GM23338 (cell line): ENCODE data around the gene AFTPH. TPM values are rescaled to one million over a fixed set of nuclear protein-coding genes. Genes with fewer than 3 reads are reported as not detected.

Experiments used
- ATAC-seq: fragments of 200-7000 bp; cut with Tn5 transposase; 3 replicates; pipeline ENCODE4 v1.9.1; 2020
- DNase-seq: peaks from one replicate; pipeline ENCODE4 v3.0.0-alpha.2; 2015; ENCODE audit warnings: low spot score
- H2AFZ ChIP-seq: fragments of 200-600 bp; sonication (generic); 2 replicates; pipeline ENCODE4 v1.8.0; 2016; ENCODE audit warnings: antibody characterized with exemption, mild to moderate bottlenecking, moderate library complexity
- H3F3A ChIP-seq: fragments of 200-600 bp; sonication (generic); replicated peaks from 2 replicates; pipeline ENCODE4 v1.8.0; 2017; ENCODE audit warnings: antibody characterized with exemption, mixed run types, low read depth
- H3K27ac ChIP-seq: fragments of 200-600 bp; sonication (generic); 2 replicates; pipeline ENCODE4 v1.6.1; 2016; ENCODE audit warnings: low read depth
- H3K27me3 ChIP-seq: fragments of 200-600 bp; sonication (generic); 2 replicates; pipeline ENCODE4 v1.8.0; 2016; ENCODE audit warnings: mild to moderate bottlenecking, mixed run types, moderate library complexity; ENCODE audit not compliant: insufficient read depth
- H3K36me3 ChIP-seq: fragments of 200-600 bp; sonication (generic); 2 replicates; pipeline ENCODE4 v1.8.0; 2016; ENCODE audit warnings: mild to moderate bottlenecking; ENCODE audit not compliant: insufficient read depth
- H3K4me1 ChIP-seq: fragments of 200-600 bp; sonication (generic); 2 replicates; pipeline ENCODE4 v1.8.0; 2016; ENCODE audit warnings: mild to moderate bottlenecking, moderate library complexity; ENCODE audit not compliant: insufficient read depth
- H3K4me2 ChIP-seq: fragments of 200-600 bp; sonication (generic); 2 replicates; pipeline ENCODE4 v1.7.1; 2017; ENCODE audit warnings: mixed run types
- H3K4me3 ChIP-seq: fragments of 200-600 bp; sonication (generic); 2 replicates; pipeline ENCODE4 v1.6.1; 2016; ENCODE audit warnings: mixed run types
- H3K79me2 ChIP-seq: fragments of 200-600 bp; sonication (generic); replicated peaks from 2 replicates; pipeline ENCODE4 v1.8.0; 2017; ENCODE audit warnings: mild to moderate bottlenecking; ENCODE audit not compliant: insufficient read depth
- H3K9me2 ChIP-seq: fragments of 200-600 bp; sonication (generic); 2 replicates; pipeline ENCODE4 v1.8.0; 2017; ENCODE audit not compliant: insufficient read depth
- H4K20me1 ChIP-seq: fragments of 200-600 bp; sonication (generic); replicated peaks from 2 replicates; pipeline ENCODE4 v1.8.0; 2017; ENCODE audit warnings: mild to moderate bottlenecking; ENCODE audit not compliant: insufficient read depth
- H3K27ac Mint-ChIP-seq: 2 replicates; pipeline ENCODE4 v1.8.0; 2020; ENCODE audit warnings: inconsistent platforms, mild to moderate bottlenecking, moderate library complexity, mixed read lengths
- H3K27me3 Mint-ChIP-seq: 3 replicates; pipeline ENCODE4 v1.8.0; 2022; ENCODE audit warnings: low read depth, mild to moderate bottlenecking, moderate library complexity, mixed read lengths, inconsistent platforms; ENCODE audit not compliant: insufficient read depth, poor library complexity
- H3K36me3 Mint-ChIP-seq: 3 replicates; pipeline ENCODE4 v1.8.0; 2021; ENCODE audit warnings: low read depth, mild to moderate bottlenecking, inconsistent platforms, moderate library complexity, mixed read lengths
- H3K4me1 Mint-ChIP-seq: 3 replicates; pipeline ENCODE4 v1.8.0; 2020; ENCODE audit warnings: mild to moderate bottlenecking, inconsistent platforms, mixed read lengths
- H3K4me3 Mint-ChIP-seq: 3 replicates; pipeline ENCODE4 v1.8.0; 2021; ENCODE audit warnings: moderate library complexity, mild to moderate bottlenecking, inconsistent platforms, mixed read lengths
- H3K9me3 Mint-ChIP-seq: 3 replicates; pipeline ENCODE4 v1.8.0; 2020; ENCODE audit warnings: moderate library complexity, mild to moderate bottlenecking, inconsistent platforms, mixed read lengths
- CREB1 ChIP-seq: fragments of 250-450 bp; sonication (Bioruptor Pico); IDR thresholded peaks from 2 replicates; pipeline ENCODE4 v1.5.0; 2020; ENCODE audit warnings: low read depth, mild to moderate bottlenecking, moderate library complexity
- EZH2 ChIP-seq: fragments of 200-600 bp; sonication (generic); IDR thresholded peaks from one replicate; pipeline ENCODE4 v1.8.0; 2017; ENCODE audit warnings: antibody characterized with exemption, mild to moderate bottlenecking, low read depth; ENCODE audit not compliant: unreplicated experiment
- EZH2phosphoT487 ChIP-seq: fragments of 200-600 bp; sonication (generic); IDR thresholded peaks from one replicate; pipeline ENCODE4 v1.8.1; 2018; ENCODE audit warnings: antibody characterized with exemption; ENCODE audit not compliant: unreplicated experiment
- JUNB ChIP-seq: IDR thresholded peaks from one replicate; pipeline ENCODE4 v1.6.1; 2016; ENCODE audit warnings: antibody characterized with exemption; ENCODE audit not compliant: unreplicated experiment
- NANOG ChIP-seq: IDR thresholded peaks from 2 replicates; pipeline ENCODE4 v1.6.1; 2016; ENCODE audit warnings: antibody characterized with exemption, borderline replicate concordance
- POLR2AphosphoS5 ChIP-seq: IDR thresholded peaks from 2 replicates; pipeline ENCODE4 v1.6.1; 2016; ENCODE audit warnings: antibody characterized with exemption, low read depth
- STAT1 ChIP-seq: IDR thresholded peaks from one replicate; pipeline ENCODE4 v1.6.1; 2016; ENCODE audit warnings: antibody characterized with exemption; ENCODE audit not compliant: unreplicated experiment
- ZNF114 ChIP-seq: fragments of 250-450 bp; sonication (Bioruptor Pico); IDR thresholded peaks from 2 replicates; pipeline ENCODE4 v1.5.0; 2020; ENCODE audit warnings: mild to moderate bottlenecking, moderate library complexity
- ZNF331 ChIP-seq: fragments of 250-450 bp; sonication (Bioruptor Pico); IDR thresholded peaks from 2 replicates; pipeline ENCODE4 v1.5.0; 2020; ENCODE audit warnings: low read depth, mild to moderate bottlenecking, moderate library complexity
- polyA plus RNA-seq: library from polyadenylated mRNA; unstranded; fragments of >200 nt; fragmentation: Nextera tagmentation; extraction: Ambion mirVana; gene quantifications from 2 replicates; pipeline ENCODE4 v1.2.1, GENCODE V29; 2016
- total RNA-seq: library from RNA; depleted of rRNA; stranded (reverse); fragments of >200 nt; shearing (Covaris generic); gene quantifications from 2 replicates; pipeline ENCODE4 v1.2.3, GENCODE V29; 2014
- TF ChIP-seq, protein P1 (sequence below), 2 experiments: fragments of 200-600 bp in 1 of 2; sonication (generic) in 1 of 2; conservative IDR thresholded peaks; 2 replicates each; pipeline versions ENCODE4 v1.5.1 to v1.6.1; 2016 to 2017; ENCODE audit warnings: antibody characterized with exemption in 2 of 2, low read depth in 2 of 2, mild to moderate bottlenecking in 2 of 2, moderate library complexity in 1 of 2
- TF ChIP-seq, protein P2 (sequence below): IDR thresholded peaks from one replicate; pipeline ENCODE4 v1.6.1; 2018; ENCODE audit warnings: antibody characterized with exemption; ENCODE audit not compliant: unreplicated experiment
- TF ChIP-seq, protein P3 (sequence below): fragments of 250-450 bp; sonication (Bioruptor Pico); IDR thresholded peaks from 2 replicates; pipeline ENCODE4 v1.5.0; 2020; ENCODE audit warnings: mild to moderate bottlenecking, moderate library complexity

Gene AFTPH
- total and polyA plus RNA-seq, 2 experiments from 2014 or later: 14.9 to 20.6 TPM

DNA sequence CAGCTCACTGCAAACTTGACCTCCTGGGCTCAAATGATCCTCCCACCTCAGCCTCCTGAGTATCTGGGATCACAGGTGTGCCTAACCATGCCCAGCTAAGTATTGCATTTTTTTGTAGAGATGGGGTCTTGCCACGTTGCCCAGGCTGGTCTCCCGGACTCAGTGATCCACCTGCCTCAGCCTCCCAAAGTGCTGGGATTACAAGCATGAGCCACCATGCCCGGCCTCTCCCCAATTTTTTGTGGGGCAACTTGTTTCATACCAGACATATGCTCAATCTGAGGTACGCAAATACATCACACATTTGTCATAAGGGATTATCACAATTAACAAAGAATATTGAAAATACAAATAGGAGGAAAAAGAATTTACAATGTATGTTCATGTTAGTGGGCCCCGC, 42.5 kb upstream of the AFTPH start:
- Histone ChIP-seq H3K36me3 (no peaks in the 10 kb centered on the region), H2AFZ (no peak overlapping the region), H3K4me1 (no peaks in the 10 kb centered on the region; the same call in 1 of the 2 replicates), H3K4me3 (no peak overlapping the region), H3K4me2 (no peak overlapping the region), H3K9me2 (no peaks in the 10 kb centered on the region), H3K27me3 (no peaks in the 10 kb centered on the region), H3K27ac (no peak overlapping the region), H3K79me2 (no peaks in the 10 kb centered on the region), H3F3A (no peaks in the 10 kb centered on the region), H4K20me1 (no peaks in the 10 kb centered on the region)
- Mint-ChIP-seq H3K27ac (no peak overlapping the region), H3K4me3 (no peak overlapping the region), H3K27me3 (no peaks in the 10 kb centered on the region), H3K36me3 (no peaks in the 10 kb centered on the region), H3K4me1 (no peaks in the 10 kb centered on the region; the same call in 2 of the 3 replicates), H3K9me3 (no peaks in the 10 kb centered on the region)
- DNase-seq (no peak), ATAC-seq (no peak)
- no peak for TF ChIP-seq CREB1 (CRISPR knock-in tag)
- TF ChIP-seq STAT1: no peak
- TF ChIP-seq POLR2AphosphoS5: no peak
- TF ChIP-seq ZNF114: no peak
- no peak for TF ChIP-seq JUNB
- TF ChIP-seq EZH2phosphoT487: no peak
- TF ChIP-seq, protein P1, sequence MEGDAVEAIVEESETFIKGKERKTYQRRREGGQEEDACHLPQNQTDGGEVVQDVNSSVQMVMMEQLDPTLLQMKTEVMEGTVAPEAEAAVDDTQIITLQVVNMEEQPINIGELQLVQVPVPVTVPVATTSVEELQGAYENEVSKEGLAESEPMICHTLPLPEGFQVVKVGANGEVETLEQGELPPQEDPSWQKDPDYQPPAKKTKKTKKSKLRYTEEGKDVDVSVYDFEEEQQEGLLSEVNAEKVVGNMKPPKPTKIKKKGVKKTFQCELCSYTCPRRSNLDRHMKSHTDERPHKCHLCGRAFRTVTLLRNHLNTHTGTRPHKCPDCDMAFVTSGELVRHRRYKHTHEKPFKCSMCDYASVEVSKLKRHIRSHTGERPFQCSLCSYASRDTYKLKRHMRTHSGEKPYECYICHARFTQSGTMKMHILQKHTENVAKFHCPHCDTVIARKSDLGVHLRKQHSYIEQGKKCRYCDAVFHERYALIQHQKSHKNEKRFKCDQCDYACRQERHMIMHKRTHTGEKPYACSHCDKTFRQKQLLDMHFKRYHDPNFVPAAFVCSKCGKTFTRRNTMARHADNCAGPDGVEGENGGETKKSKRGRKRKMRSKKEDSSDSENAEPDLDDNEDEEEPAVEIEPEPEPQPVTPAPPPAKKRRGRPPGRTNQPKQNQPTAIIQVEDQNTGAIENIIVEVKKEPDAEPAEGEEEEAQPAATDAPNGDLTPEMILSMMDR (conservative IDR thresholded peaks at IDR 0.05; ENCODE audit: low read depth in 2 of 2): no peak

DNA sequence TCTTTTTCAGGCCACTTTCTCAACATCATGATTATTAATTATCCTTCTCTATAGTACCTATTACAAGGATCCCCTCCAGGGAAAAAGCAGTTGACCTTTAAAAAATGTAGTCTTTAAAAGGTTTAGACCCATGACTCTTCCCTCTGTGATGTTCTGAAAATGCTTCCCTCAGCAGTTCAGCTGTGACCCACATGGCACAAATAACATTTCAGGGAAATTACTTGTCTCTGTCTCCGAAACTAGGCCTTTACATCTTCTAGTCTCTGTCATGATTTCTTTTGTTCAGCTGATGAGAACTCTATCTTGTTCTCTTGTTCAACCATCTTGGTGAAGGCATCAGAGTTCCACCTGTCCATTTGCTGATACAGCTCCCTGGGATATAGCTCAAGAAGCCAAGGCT, 41.9 kb upstream of the AFTPH start:
- H3K9me3 Mint-ChIP-seq: no peaks in the 10 kb centered on the region
- TF ChIP-seq EZH2: no peak
- TF ChIP-seq, protein P2, sequence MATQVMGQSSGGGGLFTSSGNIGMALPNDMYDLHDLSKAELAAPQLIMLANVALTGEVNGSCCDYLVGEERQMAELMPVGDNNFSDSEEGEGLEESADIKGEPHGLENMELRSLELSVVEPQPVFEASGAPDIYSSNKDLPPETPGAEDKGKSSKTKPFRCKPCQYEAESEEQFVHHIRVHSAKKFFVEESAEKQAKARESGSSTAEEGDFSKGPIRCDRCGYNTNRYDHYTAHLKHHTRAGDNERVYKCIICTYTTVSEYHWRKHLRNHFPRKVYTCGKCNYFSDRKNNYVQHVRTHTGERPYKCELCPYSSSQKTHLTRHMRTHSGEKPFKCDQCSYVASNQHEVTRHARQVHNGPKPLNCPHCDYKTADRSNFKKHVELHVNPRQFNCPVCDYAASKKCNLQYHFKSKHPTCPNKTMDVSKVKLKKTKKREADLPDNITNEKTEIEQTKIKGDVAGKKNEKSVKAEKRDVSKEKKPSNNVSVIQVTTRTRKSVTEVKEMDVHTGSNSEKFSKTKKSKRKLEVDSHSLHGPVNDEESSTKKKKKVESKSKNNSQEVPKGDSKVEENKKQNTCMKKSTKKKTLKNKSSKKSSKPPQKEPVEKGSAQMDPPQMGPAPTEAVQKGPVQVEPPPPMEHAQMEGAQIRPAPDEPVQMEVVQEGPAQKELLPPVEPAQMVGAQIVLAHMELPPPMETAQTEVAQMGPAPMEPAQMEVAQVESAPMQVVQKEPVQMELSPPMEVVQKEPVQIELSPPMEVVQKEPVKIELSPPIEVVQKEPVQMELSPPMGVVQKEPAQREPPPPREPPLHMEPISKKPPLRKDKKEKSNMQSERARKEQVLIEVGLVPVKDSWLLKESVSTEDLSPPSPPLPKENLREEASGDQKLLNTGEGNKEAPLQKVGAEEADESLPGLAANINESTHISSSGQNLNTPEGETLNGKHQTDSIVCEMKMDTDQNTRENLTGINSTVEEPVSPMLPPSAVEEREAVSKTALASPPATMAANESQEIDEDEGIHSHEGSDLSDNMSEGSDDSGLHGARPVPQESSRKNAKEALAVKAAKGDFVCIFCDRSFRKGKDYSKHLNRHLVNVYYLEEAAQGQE: no peak
- TF ChIP-seq NANOG: no peak
- no peak for TF ChIP-seq JUNB
- no peak for TF ChIP-seq ZNF331
- TF ChIP-seq, protein P3, sequence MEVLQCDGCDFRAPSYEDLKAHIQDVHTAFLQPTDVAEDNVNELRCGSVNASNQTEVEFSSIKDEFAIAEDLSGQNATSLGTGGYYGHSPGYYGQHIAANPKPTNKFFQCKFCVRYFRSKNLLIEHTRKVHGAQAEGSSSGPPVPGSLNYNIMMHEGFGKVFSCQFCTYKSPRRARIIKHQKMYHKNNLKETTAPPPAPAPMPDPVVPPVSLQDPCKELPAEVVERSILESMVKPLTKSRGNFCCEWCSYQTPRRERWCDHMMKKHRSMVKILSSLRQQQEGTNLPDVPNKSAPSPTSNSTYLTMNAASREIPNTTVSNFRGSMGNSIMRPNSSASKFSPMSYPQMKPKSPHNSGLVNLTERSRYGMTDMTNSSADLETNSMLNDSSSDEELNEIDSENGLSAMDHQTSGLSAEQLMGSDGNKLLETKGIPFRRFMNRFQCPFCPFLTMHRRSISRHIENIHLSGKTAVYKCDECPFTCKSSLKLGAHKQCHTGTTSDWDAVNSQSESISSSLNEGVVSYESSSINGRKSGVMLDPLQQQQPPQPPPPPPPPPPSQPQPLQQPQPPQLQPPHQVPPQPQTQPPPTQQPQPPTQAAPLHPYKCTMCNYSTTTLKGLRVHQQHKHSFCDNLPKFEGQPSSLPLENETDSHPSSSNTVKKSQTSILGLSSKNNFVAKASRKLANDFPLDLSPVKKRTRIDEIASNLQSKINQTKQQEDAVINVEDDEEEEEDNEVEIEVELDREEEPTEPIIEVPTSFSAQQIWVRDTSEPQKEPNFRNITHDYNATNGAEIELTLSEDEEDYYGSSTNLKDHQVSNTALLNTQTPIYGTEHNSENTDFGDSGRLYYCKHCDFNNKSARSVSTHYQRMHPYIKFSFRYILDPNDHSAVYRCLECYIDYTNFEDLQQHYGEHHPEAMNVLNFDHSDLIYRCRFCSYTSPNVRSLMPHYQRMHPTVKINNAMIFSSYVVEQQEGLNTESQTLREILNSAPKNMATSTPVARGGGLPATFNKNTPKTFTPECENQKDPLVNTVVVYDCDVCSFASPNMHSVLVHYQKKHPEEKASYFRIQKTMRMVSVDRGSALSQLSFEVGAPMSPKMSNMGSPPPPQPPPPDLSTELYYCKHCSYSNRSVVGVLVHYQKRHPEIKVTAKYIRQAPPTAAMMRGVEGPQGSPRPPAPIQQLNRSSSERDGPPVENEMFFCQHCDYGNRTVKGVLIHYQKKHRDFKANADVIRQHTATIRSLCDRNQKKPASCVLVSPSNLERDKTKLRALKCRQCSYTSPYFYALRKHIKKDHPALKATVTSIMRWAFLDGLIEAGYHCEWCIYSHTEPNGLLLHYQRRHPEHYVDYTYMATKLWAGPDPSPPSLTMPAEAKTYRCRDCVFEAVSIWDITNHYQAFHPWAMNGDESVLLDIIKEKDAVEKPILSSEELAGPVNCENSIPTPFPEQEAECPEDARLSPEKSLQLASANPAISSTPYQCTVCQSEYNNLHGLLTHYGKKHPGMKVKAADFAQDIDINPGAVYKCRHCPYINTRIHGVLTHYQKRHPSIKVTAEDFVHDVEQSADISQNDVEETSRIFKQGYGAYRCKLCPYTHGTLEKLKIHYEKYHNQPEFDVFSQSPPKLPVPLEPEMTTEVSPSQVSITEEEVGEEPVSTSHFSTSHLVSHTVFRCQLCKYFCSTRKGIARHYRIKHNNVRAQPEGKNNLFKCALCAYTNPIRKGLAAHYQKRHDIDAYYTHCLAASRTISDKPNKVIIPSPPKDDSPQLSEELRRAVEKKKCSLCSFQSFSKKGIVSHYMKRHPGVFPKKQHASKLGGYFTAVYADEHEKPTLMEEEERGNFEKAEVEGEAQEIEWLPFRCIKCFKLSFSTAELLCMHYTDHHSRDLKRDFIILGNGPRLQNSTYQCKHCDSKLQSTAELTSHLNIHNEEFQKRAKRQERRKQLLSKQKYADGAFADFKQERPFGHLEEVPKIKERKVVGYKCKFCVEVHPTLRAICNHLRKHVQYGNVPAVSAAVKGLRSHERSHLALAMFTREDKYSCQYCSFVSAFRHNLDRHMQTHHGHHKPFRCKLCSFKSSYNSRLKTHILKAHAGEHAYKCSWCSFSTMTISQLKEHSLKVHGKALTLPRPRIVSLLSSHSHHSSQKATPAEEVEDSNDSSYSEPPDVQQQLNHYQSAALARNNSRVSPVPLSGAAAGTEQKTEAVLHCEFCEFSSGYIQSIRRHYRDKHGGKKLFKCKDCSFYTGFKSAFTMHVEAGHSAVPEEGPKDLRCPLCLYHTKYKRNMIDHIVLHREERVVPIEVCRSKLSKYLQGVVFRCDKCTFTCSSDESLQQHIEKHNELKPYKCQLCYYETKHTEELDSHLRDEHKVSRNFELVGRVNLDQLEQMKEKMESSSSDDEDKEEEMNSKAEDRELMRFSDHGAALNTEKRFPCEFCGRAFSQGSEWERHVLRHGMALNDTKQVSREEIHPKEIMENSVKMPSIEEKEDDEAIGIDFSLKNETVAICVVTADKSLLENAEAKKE (CRISPR knock-in tag): no peak
- H3K36me3 Mint-ChIP-seq: no peaks in the 10 kb centered on the region
- no peak overlapping the region for H3K27ac ChIP-seq
- H3K9me2 ChIP-seq: no peaks in the 10 kb centered on the region
- H3K27me3 Mint-ChIP-seq: no peaks in the 10 kb centered on the region
- H3K4me1 Mint-ChIP-seq: no peaks in the 10 kb centered on the region; the same call in 2 of the 3 replicates
- no peak for DNase-seq
- no peak for ATAC-seq
- H3F3A ChIP-seq: no peaks in the 10 kb centered on the region
- no peak overlapping the region for H3K27ac Mint-ChIP-seq
- no peaks in the 10 kb centered on the region for H3K27me3 ChIP-seq
- no peaks in the 10 kb centered on the region for H3K36me3 ChIP-seq
- H4K20me1 ChIP-seq: no peaks in the 10 kb centered on the region
- H3K4me2 ChIP-seq: no peak overlapping the region
- H2AFZ ChIP-seq: no peak overlapping the region; the same call in 1 of the 2 replicates
- H3K4me1 ChIP-seq: no peaks in the 10 kb centered on the region; the same call in 1 of the 2 replicates
- H3K4me3 ChIP-seq: no peak overlapping the region
- no peak overlapping the region for H3K4me3 Mint-ChIP-seq
- H3K79me2 ChIP-seq: no peaks in the 10 kb centered on the region
